ENCODE data around the gene KIF13A. TPM values are rescaled to one million over a fixed set of nuclear protein-coding genes. Genes with fewer than 3 reads are reported as not detected.
"Not testable (repeated sequence)": the region's sequence is repeated elsewhere in the genome, so short reads cannot be mapped to it uniquely, and the experiment has no call there.

The KIF13A gene
- total RNA-seq, 1 experiment from 2014 or later, result 19.7 TPM

- no peaks in the 10 kb centered on the region for H3K4me1 ChIP-seq (ENCODE audit: insufficient read depth, low read length, poor library complexity, severe bottlenecking)
- H3K4me3 ChIP-seq (ENCODE audit: low read depth, low read length, poor library complexity, severe bottlenecking), result no peak overlapping the region
- TF ChIP-seq CTCF (conservative IDR thresholded peaks at IDR 0.05; ENCODE audit: low read depth, low read length) (no peak), EZH2 (IDR thresholded peaks at IDR 0.05; ENCODE audit: borderline replicate concordance, low read depth, low read length, poor library complexity, severe bottlenecking) (no peak)
- no TSS peak for BruUV-seq (replicated peaks)
- DNase-seq (ENCODE audit: low spot score), result no peak
- H3K36me3 ChIP-seq (ENCODE audit: insufficient read depth, low read length, poor library complexity, severe bottlenecking), result no peaks in the 10 kb centered on the region
- H3K27ac ChIP-seq (ENCODE audit: low read depth, low read length, poor library complexity, severe bottlenecking), result no peak overlapping the region
- ChIA-PET CTCF (no interaction called here), POLR2A (ENCODE audit: low non-redundant PET) (no interaction called here)
- H3K9me3 ChIP-seq (ENCODE audit: low read depth, low read length, poor library complexity, severe bottlenecking), result peaks cover 14% of the 10 kb centered on the region
- no peaks in the 10 kb centered on the region for H3K27me3 ChIP-seq (replicated peaks; ENCODE audit: insufficient read depth, low read depth, low read length, poor library complexity)
- intact Hi-C loops (cut with micrococcal nuclease; ENCODE audit: unreplicated experiment), result no loop called here
These were observed 93.2 kb downstream of the KIF13A start for GRCh38 chr6:17894191-17894590.

GRCh38 chr6:17892097-17892686 lies 95.2 kb downstream of the KIF13A start:
- BruUV-seq (replicated peaks), result no TSS peak
- no peak for DNase-seq (ENCODE audit: low spot score)
- H3K27ac ChIP-seq (ENCODE audit: low read depth, low read length, poor library complexity, severe bottlenecking), result no peak overlapping the region
- no peaks in the 10 kb centered on the region for H3K27me3 ChIP-seq (replicated peaks; ENCODE audit: insufficient read depth, low read depth, low read length, poor library complexity)
- H3K4me1 ChIP-seq (ENCODE audit: insufficient read depth, low read length, poor library complexity, severe bottlenecking), result no peaks in the 10 kb centered on the region
- no peaks in the 10 kb centered on the region for H3K36me3 ChIP-seq (ENCODE audit: insufficient read depth, low read length, poor library complexity, severe bottlenecking)
- ChIA-PET CTCF (no interaction called here), POLR2A (ENCODE audit: low non-redundant PET) (no interaction called here)
- H3K9me3 ChIP-seq (ENCODE audit: low read depth, low read length, poor library complexity, severe bottlenecking), result peaks cover 14% of the 10 kb centered on the region
- intact Hi-C loops (cut with micrococcal nuclease; ENCODE audit: unreplicated experiment), result no loop called here
- TF ChIP-seq CTCF (conservative IDR thresholded peaks at IDR 0.05; ENCODE audit: low read depth, low read length) (no peak), EZH2 (IDR thresholded peaks at IDR 0.05; ENCODE audit: borderline replicate concordance, low read depth, low read length, poor library complexity, severe bottlenecking) (no peak)
- no peak overlapping the region for H3K4me3 ChIP-seq (ENCODE audit: low read depth, low read length, poor library complexity, severe bottlenecking)

- DNase-seq (ENCODE audit: low spot score), result no peak
- intact Hi-C loops (cut with micrococcal nuclease; ENCODE audit: unreplicated experiment), result no loop called here
- ChIA-PET POLR2A (ENCODE audit: low non-redundant PET) (no interaction called here), CTCF (no interaction called here)
- no peak overlapping the region for H3K4me3 ChIP-seq (ENCODE audit: low read depth, low read length, poor library complexity, severe bottlenecking)
- H3K27ac ChIP-seq (ENCODE audit: low read depth, low read length, poor library complexity, severe bottlenecking), result no peak overlapping the region
- H3K27me3 ChIP-seq (replicated peaks; ENCODE audit: insufficient read depth, low read depth, low read length, poor library complexity), result no peaks in the 10 kb centered on the region
- H3K9me3 ChIP-seq (ENCODE audit: low read depth, low read length, poor library complexity, severe bottlenecking), result peaks cover 10% of the 10 kb centered on the region
- no TSS peak for BruUV-seq (replicated peaks)
- TF ChIP-seq CTCF (conservative IDR thresholded peaks at IDR 0.05; ENCODE audit: low read depth, low read length) (no peak), EZH2 (IDR thresholded peaks at IDR 0.05; ENCODE audit: borderline replicate concordance, low read depth, low read length, poor library complexity, severe bottlenecking) (no peak)
- H3K36me3 ChIP-seq (ENCODE audit: insufficient read depth, low read length, poor library complexity, severe bottlenecking), result no peaks in the 10 kb centered on the region
- H3K4me1 ChIP-seq (ENCODE audit: insufficient read depth, low read length, poor library complexity, severe bottlenecking), result no peaks in the 10 kb centered on the region
These were observed 97.1 kb downstream of the KIF13A start for GRCh38 chr6:17890309-17890708.

GRCh38 chr6:17889777-17890176 lies 97.7 kb downstream of the KIF13A start:
- CTCF ChIA-PET; H3K4me3 ChIP-seq (ENCODE audit: low read depth, low read length, poor library complexity, severe bottlenecking); DNase-seq (ENCODE audit: low spot score); H3K4me1 ChIP-seq (ENCODE audit: insufficient read depth, low read length, poor library complexity, severe bottlenecking); H3K27ac ChIP-seq (ENCODE audit: low read depth, low read length, poor library complexity, severe bottlenecking); H3K9me3 ChIP-seq (ENCODE audit: low read depth, low read length, poor library complexity, severe bottlenecking); H3K27me3 ChIP-seq (replicated peaks; ENCODE audit: insufficient read depth, low read depth, low read length, poor library complexity); intact Hi-C loops (cut with micrococcal nuclease; ENCODE audit: unreplicated experiment); BruUV-seq (replicated peaks); POLR2A ChIA-PET (ENCODE audit: low non-redundant PET); H3K36me3 ChIP-seq (ENCODE audit: insufficient read depth, low read length, poor library complexity, severe bottlenecking): not testable (repeated sequence)

Data from A673 (cell line).